HCT116 (cell line): ENCODE data around the gene CEP19.

Source experiments
- CBX3 ChIP-seq: IDR thresholded peaks from 2 replicates; pipeline ENCODE4 v1.6.1; 2012; ENCODE audit warnings: low read depth
- CEBPB ChIP-seq: IDR thresholded peaks from 2 replicates; pipeline ENCODE4 v1.6.1; 2012; ENCODE audit warnings: low read depth
- ELF1 ChIP-seq: IDR thresholded peaks from 2 replicates; pipeline ENCODE4 v1.6.1; 2012; ENCODE audit warnings: low read depth, borderline replicate concordance
- EZH2 ChIP-seq: fragments of 200-600 bp; sonication (generic); IDR thresholded peaks from 2 replicates; pipeline ENCODE4 v1.6.1; 2017; ENCODE audit warnings: antibody characterized with exemption, mixed run types
- POLR2A ChIP-seq: IDR thresholded peaks from 2 replicates; pipeline ENCODE4 v1.7.0; 2011; ENCODE audit warnings: borderline replicate concordance; ENCODE audit not compliant: insufficient read depth, insufficient read length; ENCODE audit errors: extremely low read depth
- POLR2AphosphoS5 ChIP-seq: IDR thresholded peaks from 2 replicates; pipeline ENCODE4 v1.6.1; 2011; ENCODE audit warnings: mild to moderate bottlenecking, low read depth, low read length, moderate library complexity
- SP1 ChIP-seq: IDR thresholded peaks from 2 replicates; pipeline ENCODE4 v1.6.1; 2012; ENCODE audit warnings: low read depth
- TCF7L2 ChIP-seq: IDR thresholded peaks from 2 replicates; pipeline ENCODE4 v1.7.0; 2011; ENCODE audit warnings: borderline replicate concordance, inconsistent platforms; ENCODE audit not compliant: insufficient read depth, insufficient read length; ENCODE audit errors: extremely low read depth
- YY1 ChIP-seq: IDR thresholded peaks from 2 replicates; pipeline ENCODE4 v1.6.1; 2011; ENCODE audit warnings: low read length, low read depth, moderate library complexity, mild to moderate bottlenecking; ENCODE audit not compliant: insufficient replicate concordance; ENCODE audit errors: extremely low read depth
- TF ChIP-seq, protein P1 (sequence below): IDR thresholded peaks from 2 replicates; pipeline ENCODE4 v1.6.1; 2012; ENCODE audit warnings: low read depth
- TF ChIP-seq, protein P2 (sequence below), 3 experiments: fragments of 200-600 bp in 1 of 3; sonication (generic) in 1 of 3; IDR thresholded peaks in 2 of 3; conservative IDR thresholded peaks in 1 of 3; 2 replicates each; pipeline ENCODE4 v1.5.1; 2012 to 2017; ENCODE audit warnings: low read depth in 2 of 3, low read length in 2 of 3, antibody characterized with exemption in 1 of 3, borderline replicate concordance in 1 of 3, control low read depth in 1 of 3, mild to moderate bottlenecking in 1 of 3, mixed read lengths in 1 of 3, mixed run types in 1 of 3, moderate library complexity in 1 of 3; ENCODE audit not compliant: insufficient read depth in 1 of 3
- TF ChIP-seq, protein P3 (sequence below): IDR thresholded peaks from 2 replicates; pipeline ENCODE4 v1.6.1; 2011; ENCODE audit warnings: mild to moderate bottlenecking, low read length, moderate library complexity; ENCODE audit not compliant: insufficient replicate concordance; ENCODE audit errors: extremely low read depth

DNA sequence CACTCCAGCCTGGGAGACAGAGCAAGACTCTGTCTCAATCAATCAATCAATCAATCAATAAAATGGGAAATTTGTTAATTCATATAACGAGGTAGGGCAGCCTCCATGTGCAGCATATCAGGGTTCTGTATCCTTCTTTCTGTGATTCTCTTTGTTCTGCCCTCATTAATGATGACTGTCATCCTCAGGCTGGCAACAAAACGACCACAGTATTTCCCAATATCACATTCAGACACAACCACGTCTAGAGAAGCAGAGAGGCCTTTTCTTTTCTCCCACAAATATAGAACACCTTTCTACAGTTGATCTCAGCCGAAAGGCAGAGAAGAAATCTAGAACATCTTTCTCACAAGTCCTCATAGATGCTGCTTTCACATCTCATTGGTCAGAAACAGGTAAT, 11.2 kb downstream of the CEP19 start:
- TF ChIP-seq EZH2 (no peak), TCF7L2 (no peak), POLR2A (no peak), ELF1 (no peak), CEBPB (no peak), YY1 (no peak), POLR2AphosphoS5 (no peak), CBX3 (no peak), SP1 (no peak)
- TF ChIP-seq, protein P1, sequence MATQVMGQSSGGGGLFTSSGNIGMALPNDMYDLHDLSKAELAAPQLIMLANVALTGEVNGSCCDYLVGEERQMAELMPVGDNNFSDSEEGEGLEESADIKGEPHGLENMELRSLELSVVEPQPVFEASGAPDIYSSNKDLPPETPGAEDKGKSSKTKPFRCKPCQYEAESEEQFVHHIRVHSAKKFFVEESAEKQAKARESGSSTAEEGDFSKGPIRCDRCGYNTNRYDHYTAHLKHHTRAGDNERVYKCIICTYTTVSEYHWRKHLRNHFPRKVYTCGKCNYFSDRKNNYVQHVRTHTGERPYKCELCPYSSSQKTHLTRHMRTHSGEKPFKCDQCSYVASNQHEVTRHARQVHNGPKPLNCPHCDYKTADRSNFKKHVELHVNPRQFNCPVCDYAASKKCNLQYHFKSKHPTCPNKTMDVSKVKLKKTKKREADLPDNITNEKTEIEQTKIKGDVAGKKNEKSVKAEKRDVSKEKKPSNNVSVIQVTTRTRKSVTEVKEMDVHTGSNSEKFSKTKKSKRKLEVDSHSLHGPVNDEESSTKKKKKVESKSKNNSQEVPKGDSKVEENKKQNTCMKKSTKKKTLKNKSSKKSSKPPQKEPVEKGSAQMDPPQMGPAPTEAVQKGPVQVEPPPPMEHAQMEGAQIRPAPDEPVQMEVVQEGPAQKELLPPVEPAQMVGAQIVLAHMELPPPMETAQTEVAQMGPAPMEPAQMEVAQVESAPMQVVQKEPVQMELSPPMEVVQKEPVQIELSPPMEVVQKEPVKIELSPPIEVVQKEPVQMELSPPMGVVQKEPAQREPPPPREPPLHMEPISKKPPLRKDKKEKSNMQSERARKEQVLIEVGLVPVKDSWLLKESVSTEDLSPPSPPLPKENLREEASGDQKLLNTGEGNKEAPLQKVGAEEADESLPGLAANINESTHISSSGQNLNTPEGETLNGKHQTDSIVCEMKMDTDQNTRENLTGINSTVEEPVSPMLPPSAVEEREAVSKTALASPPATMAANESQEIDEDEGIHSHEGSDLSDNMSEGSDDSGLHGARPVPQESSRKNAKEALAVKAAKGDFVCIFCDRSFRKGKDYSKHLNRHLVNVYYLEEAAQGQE, result no peak
- TF ChIP-seq, protein P2, sequence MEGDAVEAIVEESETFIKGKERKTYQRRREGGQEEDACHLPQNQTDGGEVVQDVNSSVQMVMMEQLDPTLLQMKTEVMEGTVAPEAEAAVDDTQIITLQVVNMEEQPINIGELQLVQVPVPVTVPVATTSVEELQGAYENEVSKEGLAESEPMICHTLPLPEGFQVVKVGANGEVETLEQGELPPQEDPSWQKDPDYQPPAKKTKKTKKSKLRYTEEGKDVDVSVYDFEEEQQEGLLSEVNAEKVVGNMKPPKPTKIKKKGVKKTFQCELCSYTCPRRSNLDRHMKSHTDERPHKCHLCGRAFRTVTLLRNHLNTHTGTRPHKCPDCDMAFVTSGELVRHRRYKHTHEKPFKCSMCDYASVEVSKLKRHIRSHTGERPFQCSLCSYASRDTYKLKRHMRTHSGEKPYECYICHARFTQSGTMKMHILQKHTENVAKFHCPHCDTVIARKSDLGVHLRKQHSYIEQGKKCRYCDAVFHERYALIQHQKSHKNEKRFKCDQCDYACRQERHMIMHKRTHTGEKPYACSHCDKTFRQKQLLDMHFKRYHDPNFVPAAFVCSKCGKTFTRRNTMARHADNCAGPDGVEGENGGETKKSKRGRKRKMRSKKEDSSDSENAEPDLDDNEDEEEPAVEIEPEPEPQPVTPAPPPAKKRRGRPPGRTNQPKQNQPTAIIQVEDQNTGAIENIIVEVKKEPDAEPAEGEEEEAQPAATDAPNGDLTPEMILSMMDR (IDR thresholded peaks at IDR 0.05 in 2 of 3, conservative IDR thresholded peaks at IDR 0.05 in 1 of 3; ENCODE audit: borderline replicate concordance in 1 of 3, insufficient read depth in 1 of 3, low read depth in 2 of 3, low read length in 2 of 3), result no peak
- TF ChIP-seq, protein P3, sequence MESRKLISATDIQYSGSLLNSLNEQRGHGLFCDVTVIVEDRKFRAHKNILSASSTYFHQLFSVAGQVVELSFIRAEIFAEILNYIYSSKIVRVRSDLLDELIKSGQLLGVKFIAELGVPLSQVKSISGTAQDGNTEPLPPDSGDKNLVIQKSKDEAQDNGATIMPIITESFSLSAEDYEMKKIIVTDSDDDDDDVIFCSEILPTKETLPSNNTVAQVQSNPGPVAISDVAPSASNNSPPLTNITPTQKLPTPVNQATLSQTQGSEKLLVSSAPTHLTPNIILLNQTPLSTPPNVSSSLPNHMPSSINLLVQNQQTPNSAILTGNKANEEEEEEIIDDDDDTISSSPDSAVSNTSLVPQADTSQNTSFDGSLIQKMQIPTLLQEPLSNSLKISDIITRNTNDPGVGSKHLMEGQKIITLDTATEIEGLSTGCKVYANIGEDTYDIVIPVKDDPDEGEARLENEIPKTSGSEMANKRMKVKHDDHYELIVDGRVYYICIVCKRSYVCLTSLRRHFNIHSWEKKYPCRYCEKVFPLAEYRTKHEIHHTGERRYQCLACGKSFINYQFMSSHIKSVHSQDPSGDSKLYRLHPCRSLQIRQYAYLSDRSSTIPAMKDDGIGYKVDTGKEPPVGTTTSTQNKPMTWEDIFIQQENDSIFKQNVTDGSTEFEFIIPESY, result no peak
